Activated CD4-positive, alpha-beta T cell treated with anti-CD3 and anti-CD28 coated beads, Interleukin-2, amount 50 U/mL, for 4 hours (primary cell): ENCODE results near the gene HLF.

Experiments used
- DNase-seq, 2 experiments: peaks; one replicate each; pipeline ENCODE4 v3.0.0-alpha.2; 2020

Gene HLF

GRCh38 chr17:55278173-55278961 lies 13.6 kb downstream of the HLF start:
- DNase-seq, result no peak

DNA sequence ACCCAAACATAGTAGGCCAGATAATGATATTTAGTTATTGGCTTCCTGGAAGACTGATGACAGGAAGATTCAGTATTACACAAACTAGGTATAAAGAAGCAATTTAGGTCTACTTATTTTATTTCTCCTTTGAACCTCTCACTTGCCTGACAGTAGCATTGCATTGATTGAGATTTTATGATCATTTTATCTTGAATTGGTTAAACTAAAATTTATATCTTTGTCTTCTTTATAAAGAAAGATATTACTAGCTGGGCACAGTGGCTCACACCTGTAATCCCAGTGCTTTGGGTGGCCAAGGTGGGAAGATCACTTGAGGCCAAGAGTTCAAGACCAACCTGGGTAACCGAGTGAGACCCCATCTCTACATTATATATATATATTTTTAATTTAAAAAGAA lies 14.4 kb downstream of the HLF start:
- DNase-seq, result no peak

DNA sequence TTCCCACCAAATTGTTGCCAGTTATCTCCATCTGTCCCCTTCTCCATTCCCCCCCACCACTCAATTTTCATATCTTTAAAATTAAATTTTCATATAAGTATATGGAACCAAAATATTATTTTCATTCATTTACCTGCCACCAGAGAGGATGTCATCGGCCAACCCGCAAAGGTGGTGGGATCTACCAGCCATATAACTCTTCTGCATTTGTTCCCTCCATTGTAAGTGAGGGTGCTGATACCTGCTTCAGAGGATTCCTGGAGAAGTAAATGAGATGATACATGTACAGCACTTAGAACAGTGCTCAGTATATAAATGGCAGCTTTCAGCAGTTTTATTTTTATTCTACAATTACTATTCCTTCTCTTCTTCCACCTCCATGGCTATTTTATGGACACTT lies 15.0 kb downstream of the HLF start:
- no peak for DNase-seq

- DNase-seq, result no peak
Measured at GRCh38 chr17:55280212-55280611, 15.5 kb downstream of the HLF start.

- DNase-seq, result no peak
Measured at GRCh38 chr17:55281649-55282378, 17.1 kb downstream of the HLF start.

DNA sequence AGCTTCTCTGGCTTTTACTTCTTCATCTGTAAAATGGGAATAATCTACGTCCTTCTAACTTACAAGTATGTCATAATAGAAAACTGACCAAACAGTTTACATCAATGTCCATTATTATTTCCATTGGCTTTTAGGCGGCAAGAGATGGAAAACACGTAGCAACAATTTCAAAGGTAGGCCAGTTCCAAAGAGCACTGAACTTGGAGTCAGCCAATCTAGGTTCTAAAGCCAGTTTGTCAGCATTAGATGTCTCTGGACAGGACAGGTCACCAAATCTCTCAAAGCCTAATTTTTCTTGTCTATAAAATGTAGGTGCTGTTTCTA lies 17.6 kb downstream of the HLF start:
- DNase-seq, result no peak

GRCh38 chr17:55282741-55283140 lies 18.0 kb downstream of the HLF start:
- no peak for DNase-seq

GRCh38 chr17:55283256-55283965 lies 18.7 kb downstream of the HLF start:
- no peak for DNase-seq

- no peak for DNase-seq
Measured at GRCh38 chr17:55284001-55284884, 19.5 kb downstream of the HLF start.

DNA sequence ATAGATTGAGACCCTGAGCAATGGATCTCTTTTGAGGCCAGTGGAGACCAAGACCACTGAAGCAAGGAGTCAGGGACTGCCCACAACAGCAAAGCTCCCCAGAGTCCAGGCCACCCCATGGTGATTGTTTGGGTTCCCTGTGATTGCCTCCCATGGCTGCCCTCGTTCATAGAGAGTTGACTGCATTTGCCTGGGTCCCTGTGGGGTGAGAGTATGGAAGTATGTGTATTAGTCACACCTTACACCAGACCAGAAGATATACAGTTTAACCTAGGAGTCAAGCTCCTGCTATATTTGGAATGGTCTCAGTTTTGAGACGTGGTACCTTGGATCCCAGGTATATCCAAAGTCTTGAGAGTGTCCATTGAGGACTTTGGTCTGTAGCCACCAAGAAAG lies 20.2 kb downstream of the HLF start:
- no peak for DNase-seq

DNA sequence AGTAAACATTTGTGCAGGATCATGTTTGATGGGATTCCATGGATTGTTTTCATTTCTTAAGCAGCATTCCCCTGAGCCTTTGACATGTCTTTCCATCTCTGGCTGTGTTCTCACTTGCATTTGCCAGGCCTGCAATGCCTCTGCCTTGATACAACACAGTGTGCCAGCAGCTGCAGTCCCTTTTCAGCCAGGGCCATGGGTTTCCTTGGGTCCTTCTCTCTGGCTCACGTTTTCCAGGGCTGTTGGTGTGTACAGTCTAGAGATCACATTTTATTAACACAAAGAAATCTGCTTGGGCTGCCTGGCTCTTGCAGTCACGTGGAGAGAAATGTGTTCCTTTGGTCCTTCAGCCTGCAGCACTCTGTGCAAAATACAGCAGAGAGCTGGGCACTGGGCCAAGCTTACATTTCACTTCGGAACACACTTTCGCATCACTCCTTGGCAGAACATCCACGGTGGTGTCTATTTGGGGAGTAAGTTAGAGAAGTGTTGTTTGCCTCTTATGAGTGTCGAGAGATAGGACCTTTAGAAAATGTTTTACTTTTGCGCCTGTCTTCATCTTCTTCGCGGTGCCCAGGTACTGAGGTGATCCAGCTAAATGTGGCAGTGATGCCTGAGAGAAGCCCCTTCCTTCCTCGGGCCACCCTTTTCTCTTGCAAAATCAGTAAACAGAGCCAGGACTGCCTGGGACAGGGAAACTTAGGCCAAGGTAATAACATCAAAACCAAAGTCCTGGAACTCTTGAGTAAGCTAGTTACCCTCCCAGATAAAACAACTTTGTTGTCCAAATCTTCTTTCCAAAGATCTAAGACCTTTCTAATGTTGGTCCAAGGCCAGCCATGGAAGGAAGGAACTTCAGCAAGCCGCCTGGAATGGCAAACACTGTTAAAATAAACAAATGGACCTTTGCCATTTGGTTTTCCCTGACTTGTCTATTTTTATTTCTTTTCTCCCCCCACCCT lies 20.9 kb downstream of the HLF start:
- DNase-seq, result no peak

DNA sequence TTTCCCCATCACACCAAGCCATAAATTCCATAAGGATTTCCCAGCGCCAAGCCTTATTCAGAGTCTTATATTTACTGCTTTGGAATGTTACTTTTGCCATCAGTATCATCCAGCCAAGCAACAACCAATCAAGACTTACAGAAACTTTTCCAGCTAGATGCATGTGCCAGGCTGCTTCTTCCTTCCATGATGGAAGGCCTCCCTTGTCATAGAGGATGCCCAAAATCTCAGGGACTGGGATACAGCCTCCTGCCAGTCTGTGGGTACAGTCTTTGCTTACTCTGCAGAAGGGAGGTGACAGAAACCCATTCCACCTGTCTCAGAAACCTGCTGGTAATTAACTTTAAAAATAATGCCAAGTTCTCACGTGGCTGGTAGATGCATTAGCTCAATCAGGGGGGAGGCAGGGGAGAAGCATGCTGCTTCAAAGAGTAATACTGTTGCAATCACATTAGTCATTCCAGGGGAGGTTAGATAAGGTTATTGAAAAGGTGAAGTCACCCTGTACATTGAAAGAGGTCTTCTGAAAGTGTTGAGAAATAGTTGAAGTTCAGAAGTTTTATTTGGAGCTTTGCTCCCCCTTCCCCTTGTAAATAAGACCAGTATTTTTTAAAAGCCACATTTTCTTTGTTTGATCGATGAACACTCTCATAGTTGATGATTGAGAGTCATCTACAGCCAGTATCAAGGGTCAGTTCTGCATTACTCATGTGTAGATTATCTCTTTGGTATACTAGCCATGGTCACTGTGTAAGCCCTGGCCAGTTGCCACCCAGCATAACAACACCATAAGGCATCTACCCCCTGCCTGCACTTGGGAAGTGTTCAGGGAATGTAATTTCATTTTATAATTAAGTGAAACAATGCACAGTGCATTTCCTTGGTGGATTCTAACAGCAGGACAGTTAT lies 22.2 kb downstream of the HLF start:
- DNase-seq, result no peak

- no peak for DNase-seq
Measured at GRCh38 chr17:55288356-55289105, 23.8 kb downstream of the HLF start.

GRCh38 chr17:55289106-55289446 lies 24.3 kb downstream of the HLF start:
- DNase-seq, result no peak

- no peak for DNase-seq
Measured at GRCh38 chr17:55289978-55290377, 25.2 kb downstream of the HLF start.

DNA sequence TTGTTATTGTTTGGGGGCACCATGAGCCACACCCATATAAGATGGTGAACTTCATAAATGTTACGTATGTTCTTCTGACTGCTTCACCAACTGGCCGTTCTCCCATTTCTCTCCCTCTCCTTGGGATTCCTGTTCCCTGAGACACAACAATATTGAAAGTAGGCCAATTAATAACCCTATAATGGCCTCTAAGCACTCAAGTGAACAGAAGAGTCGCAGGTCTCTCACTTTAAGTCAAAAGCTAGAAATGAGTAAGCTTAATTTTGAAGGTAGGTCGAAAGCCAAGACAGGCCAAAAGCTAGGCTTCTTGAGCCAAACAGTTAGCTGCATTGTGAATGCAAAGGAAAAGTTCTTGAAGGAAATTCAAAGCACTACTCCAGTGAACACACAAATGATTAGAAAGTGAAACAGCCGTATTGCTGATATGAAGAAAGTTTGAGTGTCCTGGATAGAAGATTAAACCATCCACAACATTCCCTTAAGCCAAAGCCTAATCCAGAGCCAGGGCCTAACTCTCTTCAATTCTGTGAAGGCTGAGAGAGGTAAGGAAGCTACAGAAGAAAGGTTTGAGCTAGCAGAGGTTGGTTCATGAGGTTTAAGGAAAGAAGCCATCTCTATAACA lies 25.8 kb downstream of the HLF start:
- no peak for DNase-seq

GRCh38 chr17:55291114-55291507 lies 26.4 kb downstream of the HLF start:
- no peak for DNase-seq

- no peak for DNase-seq
Measured at GRCh38 chr17:55292094-55292493, 27.3 kb downstream of the HLF start.

- DNase-seq, result no peak
Measured at GRCh38 chr17:55294042-55294751, 29.4 kb downstream of the HLF start.
